GM18909 (cell line): ENCODE results near the gene ASCC1.
"Not testable (repeated sequence)": the region's sequence is repeated elsewhere in the genome, so short reads cannot be mapped to it uniquely, and the experiment has no call there.

Source experiments
- ATAC-seq: cut with Tn5 transposase; IDR thresholded peaks from one replicate; pipeline ENCODE4 v1.9.1; 2021; ENCODE audit warnings: mild to moderate bottlenecking; ENCODE audit not compliant: unreplicated experiment, poor library complexity

Gene ASCC1

GRCh38 chr10:72173619-72174296 is 42.3 kb downstream of the ASCC1 start:
- no peak for ATAC-seq

DNA sequence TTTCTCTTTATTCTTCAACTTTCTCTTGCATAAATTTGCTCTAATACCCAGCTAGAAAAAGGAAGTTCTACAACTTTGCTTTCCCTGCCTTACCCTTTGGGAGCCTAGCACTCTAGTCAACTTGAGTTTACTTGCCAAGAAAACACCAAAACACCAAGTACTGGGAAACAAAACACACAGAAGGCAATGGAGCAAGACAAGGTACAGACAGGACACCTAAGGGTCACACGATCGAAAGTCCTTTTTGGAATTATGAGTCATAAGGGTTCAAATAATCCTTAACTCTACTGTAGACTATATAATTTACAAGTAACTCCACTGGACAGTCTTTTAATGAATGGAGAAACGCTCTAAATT is 42.8 kb downstream of the ASCC1 start:
- no peak for ATAC-seq

DNA sequence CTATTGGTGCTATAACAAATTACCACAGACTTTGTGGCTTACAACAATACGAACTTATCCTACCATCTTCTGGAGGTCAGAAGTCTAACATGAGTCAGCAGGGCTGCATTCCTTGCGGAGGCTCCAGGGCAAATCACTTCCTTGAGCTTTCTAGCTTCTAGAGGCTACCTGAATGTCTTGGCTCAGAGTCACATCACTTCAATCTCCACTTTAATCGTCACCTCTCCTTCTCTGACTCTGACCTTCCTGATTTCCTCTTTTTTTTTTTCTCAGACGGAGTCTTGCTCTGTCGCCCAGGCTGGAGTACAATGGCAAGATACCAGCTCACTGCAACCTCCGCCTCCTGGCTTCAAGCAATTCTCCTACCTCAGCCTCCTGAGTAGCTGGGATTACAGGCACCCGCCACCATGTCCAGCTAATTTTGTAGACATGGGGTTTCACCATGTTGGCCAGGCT is 44.9 kb downstream of the ASCC1 start:
- no peak for ATAC-seq

DNA sequence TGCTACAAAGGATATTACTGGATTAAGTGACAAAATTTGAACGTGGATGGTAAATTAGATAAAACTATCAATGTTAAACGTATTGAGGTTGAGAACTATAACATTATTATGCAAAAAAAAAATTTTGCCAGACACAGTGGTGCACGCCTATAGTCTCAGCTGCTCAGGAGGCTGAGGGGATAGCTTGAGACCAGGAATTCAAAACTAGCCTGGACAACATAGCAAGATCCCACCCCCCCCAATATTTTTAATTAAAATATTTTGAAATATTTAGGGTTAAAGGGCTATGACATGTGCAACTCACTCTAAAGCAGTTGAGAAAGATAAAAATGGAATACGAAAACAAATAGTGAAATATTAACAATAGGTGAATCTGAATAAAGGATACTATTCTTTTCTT is 45.3 kb downstream of the ASCC1 start:
- no peak for ATAC-seq

- no peak for ATAC-seq
Measured at GRCh38 chr10:72170263-72170662, 45.8 kb downstream of the ASCC1 start.

DNA sequence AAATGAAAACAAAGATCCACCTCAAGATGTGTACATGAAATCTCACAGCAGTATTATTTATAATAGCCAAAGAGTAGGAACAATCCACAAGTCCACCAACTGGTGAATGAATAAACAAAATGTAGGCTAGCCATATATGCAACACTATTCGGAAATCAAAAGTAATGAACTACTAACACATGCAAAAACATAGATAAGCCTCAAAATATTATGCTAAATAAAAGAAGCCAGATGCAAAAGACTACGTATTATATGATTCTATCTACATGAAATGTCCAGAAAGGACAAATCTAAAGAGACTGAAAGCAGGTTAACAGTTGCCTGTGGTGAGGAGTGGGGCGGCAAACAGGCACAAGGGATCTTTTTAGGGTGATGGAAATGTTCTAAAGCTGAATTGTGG is 49.0 kb downstream of the ASCC1 start:
- ATAC-seq = no peak

DNA sequence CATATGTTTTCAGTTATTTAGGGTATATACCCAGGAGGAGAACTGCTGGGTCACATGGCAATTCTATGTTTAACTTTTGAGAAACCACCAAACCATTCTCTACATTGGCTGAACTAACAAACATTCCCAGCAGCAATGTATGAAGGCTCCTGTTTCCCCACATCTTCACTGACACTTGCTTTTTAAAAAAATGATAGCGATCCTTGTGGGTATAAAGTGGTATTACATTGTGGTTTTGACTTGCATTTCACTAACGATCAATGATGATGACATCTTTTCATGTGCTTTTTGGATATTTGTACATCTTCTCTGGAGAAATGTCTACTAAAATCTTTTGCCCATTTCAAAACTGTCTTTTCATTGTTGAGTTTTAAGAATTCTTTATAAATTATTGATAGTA is 51.5 kb downstream of the ASCC1 start:
- no peak for ATAC-seq

- no peak for ATAC-seq
Measured at GRCh38 chr10:72162978-72163377, 53.1 kb downstream of the ASCC1 start.

- ATAC-seq = no peak
Measured at GRCh38 chr10:72158176-72158575, 57.9 kb downstream of the ASCC1 start.

- ATAC-seq = no peak
Measured at GRCh38 chr10:72156223-72156622, 59.9 kb downstream of the ASCC1 start.

GRCh38 chr10:72152286-72152685 is 63.8 kb downstream of the ASCC1 start:
- ATAC-seq = no peak

DNA sequence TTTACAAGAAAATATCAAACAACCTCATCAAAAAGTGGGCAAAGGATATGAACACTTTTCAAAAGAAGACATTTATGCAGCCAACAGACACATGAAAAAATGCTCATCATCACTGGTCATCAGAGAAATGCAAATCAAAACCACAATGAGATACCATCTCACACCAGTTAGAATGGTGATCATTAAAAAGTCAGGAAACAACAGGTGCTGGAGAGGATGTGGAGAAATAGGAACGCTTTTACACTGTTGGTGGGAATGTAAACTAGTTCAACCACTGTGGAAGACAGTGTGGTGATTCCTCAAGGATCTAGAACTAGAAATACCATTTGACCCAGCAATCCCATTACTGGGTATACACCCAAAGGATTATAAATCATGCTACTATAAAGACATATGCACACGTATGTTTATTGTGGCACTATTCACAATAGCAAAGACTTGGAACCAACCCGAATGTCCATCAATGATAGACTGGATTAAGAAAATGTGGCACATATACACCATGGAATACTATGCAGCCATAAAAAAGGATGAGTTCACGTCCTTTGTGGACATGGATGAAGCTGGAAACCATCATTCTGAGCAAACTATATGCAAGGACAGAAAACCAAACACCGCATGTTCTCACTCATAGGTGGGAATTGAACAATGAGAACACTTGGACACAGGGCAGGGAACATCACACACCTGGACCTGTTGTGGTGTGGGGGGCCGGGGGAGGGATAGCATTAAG is 65.2 kb downstream of the ASCC1 start:
- ATAC-seq = not testable (repeated sequence)

- not testable (repeated sequence) for ATAC-seq
Measured at GRCh38 chr10:72147324-72147584, 68.8 kb downstream of the ASCC1 start.

DNA sequence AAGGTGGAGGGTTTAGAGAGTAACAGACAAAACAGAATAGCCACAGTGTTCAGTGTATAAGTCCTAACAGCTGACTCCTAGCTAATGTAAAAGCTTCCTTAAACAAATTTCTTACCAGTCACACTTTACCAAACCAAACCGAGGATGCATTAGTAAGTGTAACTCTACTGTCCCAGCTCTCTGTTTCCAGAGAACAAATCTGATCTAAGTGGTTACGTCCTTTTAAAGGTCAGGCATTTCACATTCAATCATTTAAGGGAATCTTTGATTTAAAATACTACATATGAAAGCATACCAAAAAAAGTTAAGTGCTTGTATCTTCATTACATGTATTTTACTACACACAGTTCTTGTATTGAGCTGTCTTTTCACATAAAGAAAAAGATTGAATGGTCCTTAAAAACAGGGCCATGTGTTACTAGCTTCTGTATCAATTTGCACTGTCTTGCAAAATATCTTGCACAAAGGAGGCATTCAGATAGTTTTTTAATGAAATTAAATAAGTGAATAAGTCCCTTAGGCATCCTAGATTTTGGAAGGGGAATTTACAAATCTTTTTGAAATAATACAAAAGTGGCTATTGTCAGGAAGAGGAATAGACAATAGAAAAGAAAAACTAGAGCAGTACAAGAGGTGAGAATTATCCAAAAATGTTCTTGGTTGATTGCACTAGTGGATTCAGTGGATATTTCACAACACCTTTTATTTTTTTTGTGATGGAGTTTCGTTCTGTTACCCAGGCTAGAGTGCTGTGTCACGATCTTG is 69.3 kb downstream of the ASCC1 start:
- no peak for ATAC-seq

DNA sequence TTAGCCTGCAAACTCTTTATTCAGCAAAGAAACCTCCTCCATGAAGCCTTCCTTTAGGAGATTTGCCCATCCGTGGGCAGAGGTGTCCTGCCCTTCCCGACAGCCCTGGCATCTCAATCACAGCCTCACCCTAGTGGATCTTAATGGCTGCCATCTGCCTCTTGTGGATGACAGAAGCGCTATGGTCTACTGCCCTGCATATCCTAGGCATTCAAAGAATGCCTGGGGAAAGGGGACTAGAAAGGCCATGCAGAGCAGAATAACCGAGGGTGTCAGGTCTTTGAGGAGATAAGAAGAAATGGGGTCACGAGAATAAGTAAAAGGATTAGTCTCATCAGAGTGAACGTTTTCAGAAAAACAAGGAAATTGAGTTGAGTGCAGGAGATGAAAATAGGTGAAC is 70.0 kb downstream of the ASCC1 start:
- ATAC-seq = no peak

GRCh38 chr10:72145657-72146056 is 70.4 kb downstream of the ASCC1 start:
- no peak for ATAC-seq

DNA sequence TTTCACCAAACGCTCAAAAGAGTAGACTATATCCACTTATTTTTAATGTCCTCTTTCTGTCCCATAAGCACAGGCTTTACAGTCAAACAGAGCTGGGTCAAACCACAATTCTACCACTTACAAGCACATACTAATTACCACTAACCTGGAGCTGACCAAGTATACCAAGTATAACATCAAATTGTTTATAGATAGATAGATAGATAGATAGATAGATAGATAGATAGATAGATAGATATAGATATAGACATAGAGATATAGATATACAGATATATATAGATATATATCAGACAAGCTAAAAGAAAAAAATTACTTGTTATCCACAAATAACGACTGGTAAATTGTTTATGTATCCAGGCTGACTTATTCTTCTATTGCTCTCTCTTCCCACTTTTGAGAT is 75.2 kb downstream of the ASCC1 start:
- ATAC-seq = no peak

DNA sequence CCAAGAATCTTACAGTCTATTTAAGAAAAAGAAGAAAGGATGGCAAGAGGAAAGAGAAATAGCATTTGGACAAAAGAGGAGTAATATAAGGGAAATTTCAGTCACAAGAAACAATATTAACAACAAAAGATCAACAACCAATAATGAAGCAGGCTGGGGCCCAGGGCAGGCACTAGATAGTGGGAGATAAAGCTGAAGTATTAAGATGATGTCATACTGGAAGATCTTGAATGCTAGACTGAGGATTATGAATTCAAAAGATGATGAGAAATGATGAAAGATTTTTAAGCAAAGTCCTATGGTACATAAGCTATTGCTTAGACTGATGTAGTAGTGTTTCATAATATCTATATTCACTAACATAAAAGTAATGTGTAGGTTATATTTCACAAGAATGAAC is 75.9 kb downstream of the ASCC1 start:
- ATAC-seq = no peak

DNA sequence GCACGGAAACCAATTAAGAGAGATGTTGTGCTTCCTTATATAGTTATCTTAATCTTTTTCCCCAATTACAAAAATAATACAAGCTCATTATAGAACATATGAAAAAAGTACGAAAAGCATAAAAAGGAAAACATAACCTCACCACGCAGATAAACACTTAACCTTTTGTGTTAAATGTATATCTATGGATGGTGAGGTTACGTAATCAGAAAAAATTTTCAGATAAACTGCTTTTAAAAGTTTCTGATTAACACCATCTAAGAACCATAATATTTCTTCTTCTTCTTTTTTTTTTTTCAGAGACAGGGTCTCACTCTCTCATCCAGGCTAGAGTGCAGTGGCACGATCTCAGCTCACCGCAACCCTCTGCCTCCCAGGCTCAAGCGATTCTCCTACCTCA is 78.5 kb downstream of the ASCC1 start:
- no peak for ATAC-seq

DNA sequence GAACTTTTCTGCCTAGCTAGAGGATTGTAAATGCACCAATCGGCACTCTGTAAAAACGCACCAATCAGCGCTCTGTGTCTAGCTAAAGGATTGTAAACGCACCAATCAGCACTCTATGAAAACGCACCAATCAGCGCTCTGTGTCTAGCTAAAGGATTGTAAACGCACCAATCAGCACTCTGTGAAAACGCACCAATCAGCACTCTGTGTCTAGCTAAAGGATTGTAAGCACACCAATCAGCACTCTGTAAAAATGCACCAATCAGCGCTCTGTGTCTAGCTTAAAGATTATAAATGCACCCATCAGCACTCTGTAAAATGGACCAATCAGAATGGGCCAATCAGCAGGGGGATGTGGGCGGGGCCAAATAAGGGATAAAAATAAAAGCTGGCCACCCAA is 79.9 kb downstream of the ASCC1 start:
- not testable (repeated sequence) for ATAC-seq
